NT2/D1 (cell line): Measurements from ENCODE around the gene PARD6G.

ENCODE experiments used
- SUZ12 ChIP-seq: IDR thresholded peaks from 2 replicates; pipeline ENCODE4 v1.6.1; 2011; ENCODE audit not compliant: insufficient read length, insufficient read depth; ENCODE audit errors: extremely low read depth
- YY1 ChIP-seq: IDR thresholded peaks from 2 replicates; pipeline ENCODE4 v1.6.1; 2011; ENCODE audit not compliant: insufficient read length, insufficient read depth
- ZNF274 ChIP-seq: IDR thresholded peaks from 2 replicates; pipeline ENCODE4 v1.6.1; 2011; ENCODE audit warnings: mild to moderate bottlenecking, low read depth, low read length

- no peak for TF ChIP-seq YY1
- TF ChIP-seq ZNF274: no peak
- no peak for TF ChIP-seq SUZ12
Measured at GRCh38 chr18:80109676-80110078, 137.6 kb downstream of the PARD6G start.
